HL-60 (cell line): Measurements from ENCODE around the gene DDX60.

Source experiments
- POLR2AphosphoS5 ChIP-seq: IDR thresholded peaks from 2 replicates; pipeline ENCODE4 v1.6.1; 2012; ENCODE audit warnings: low read depth
- SPI1 ChIP-seq: IDR thresholded peaks from 2 replicates; pipeline ENCODE4 v1.6.1; 2012; ENCODE audit warnings: low read depth, mild to moderate bottlenecking, borderline replicate concordance
- TF ChIP-seq, protein P1 (sequence below): IDR thresholded peaks from one replicate; pipeline ENCODE4 v1.5.1; 2011; ENCODE audit warnings: low read length, control low read depth, inconsistent platforms; ENCODE audit not compliant: insufficient read depth
- TF ChIP-seq, protein P2 (sequence below): IDR thresholded peaks from 2 replicates; pipeline ENCODE4 v1.6.1; 2012; ENCODE audit warnings: low read depth; ENCODE audit not compliant: insufficient replicate concordance

DNA sequence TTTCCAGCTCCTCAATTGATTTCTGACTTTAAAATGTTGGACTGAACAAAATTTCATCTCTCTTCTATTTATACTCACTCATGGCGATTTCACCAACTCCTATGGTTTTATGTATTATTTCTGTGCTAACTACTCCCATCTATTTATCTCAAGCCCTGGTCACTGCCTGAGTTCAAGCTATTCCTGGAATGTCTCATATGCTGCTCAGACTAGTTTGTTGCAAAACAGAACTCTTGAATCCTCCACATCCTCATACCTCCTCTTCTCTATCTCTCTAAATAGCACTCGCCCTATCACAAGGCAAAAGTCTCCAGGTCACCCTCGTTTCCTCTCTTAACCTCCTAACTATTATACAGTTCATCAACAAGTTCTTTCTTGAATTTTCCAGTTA lies 19.0 kb upstream of the DDX60 start:
- TF ChIP-seq, protein P1, sequence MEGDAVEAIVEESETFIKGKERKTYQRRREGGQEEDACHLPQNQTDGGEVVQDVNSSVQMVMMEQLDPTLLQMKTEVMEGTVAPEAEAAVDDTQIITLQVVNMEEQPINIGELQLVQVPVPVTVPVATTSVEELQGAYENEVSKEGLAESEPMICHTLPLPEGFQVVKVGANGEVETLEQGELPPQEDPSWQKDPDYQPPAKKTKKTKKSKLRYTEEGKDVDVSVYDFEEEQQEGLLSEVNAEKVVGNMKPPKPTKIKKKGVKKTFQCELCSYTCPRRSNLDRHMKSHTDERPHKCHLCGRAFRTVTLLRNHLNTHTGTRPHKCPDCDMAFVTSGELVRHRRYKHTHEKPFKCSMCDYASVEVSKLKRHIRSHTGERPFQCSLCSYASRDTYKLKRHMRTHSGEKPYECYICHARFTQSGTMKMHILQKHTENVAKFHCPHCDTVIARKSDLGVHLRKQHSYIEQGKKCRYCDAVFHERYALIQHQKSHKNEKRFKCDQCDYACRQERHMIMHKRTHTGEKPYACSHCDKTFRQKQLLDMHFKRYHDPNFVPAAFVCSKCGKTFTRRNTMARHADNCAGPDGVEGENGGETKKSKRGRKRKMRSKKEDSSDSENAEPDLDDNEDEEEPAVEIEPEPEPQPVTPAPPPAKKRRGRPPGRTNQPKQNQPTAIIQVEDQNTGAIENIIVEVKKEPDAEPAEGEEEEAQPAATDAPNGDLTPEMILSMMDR: no peak
- TF ChIP-seq POLR2AphosphoS5: no peak
- TF ChIP-seq, protein P2, sequence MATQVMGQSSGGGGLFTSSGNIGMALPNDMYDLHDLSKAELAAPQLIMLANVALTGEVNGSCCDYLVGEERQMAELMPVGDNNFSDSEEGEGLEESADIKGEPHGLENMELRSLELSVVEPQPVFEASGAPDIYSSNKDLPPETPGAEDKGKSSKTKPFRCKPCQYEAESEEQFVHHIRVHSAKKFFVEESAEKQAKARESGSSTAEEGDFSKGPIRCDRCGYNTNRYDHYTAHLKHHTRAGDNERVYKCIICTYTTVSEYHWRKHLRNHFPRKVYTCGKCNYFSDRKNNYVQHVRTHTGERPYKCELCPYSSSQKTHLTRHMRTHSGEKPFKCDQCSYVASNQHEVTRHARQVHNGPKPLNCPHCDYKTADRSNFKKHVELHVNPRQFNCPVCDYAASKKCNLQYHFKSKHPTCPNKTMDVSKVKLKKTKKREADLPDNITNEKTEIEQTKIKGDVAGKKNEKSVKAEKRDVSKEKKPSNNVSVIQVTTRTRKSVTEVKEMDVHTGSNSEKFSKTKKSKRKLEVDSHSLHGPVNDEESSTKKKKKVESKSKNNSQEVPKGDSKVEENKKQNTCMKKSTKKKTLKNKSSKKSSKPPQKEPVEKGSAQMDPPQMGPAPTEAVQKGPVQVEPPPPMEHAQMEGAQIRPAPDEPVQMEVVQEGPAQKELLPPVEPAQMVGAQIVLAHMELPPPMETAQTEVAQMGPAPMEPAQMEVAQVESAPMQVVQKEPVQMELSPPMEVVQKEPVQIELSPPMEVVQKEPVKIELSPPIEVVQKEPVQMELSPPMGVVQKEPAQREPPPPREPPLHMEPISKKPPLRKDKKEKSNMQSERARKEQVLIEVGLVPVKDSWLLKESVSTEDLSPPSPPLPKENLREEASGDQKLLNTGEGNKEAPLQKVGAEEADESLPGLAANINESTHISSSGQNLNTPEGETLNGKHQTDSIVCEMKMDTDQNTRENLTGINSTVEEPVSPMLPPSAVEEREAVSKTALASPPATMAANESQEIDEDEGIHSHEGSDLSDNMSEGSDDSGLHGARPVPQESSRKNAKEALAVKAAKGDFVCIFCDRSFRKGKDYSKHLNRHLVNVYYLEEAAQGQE: no peak
- no peak for TF ChIP-seq SPI1
